Measurements from ENCODE around the gene LRRC66.

DNA sequence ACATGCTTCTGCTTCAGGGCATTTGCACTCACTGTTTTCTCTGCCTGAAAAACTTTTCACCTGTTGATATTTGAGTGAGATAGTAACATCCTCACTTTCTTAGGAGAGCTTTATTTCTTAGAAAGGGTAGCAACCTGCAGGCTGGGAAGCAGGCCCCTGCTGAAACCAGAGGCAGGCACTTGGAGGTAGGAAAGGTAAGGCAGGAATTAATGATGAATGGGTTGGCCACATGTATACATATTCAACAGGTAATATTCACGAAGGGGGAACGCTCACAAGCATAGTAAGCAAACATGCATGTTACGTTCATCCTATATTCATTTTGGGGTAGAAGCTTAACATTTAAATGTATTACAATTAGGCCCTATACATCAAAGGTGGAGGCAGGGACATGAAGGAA lies 34.1 kb upstream of the LRRC66 start:
- no peak for TF ChIP-seq YY1 (IDR thresholded peaks at IDR 0.05; ENCODE audit: insufficient read depth, insufficient read length)
- no peak for TF ChIP-seq ZNF274 (IDR thresholded peaks at IDR 0.05; ENCODE audit: low read depth, low read length)
